HepG2 (cell line): ENCODE data around the gene CNTFR. TPM values are rescaled to one million over a fixed set of nuclear protein-coding genes. Genes with fewer than 3 reads are reported as not detected.

Experiments
- E2F5 ChIP-seq: sonication (generic); formaldehyde crosslinking; conservative IDR thresholded peaks from 2 replicates; pipeline ENCODE4 v1.4.0; 2020; ENCODE audit warnings: missing genetic modification reagents
- GTF3A ChIP-seq: sonication (generic); formaldehyde crosslinking; conservative IDR thresholded peaks from 2 replicates; pipeline ENCODE4 v1.4.0; 2020; ENCODE audit warnings: mild to moderate bottlenecking, missing genetic modification reagents
- HCFC1 ChIP-seq: fragments of 150-350 bp; IDR thresholded peaks from 2 replicates; pipeline ENCODE4 v1.6.1; 2014; ENCODE audit warnings: low read depth, low read length
- HIVEP1 ChIP-seq: sonication (generic); formaldehyde crosslinking; IDR thresholded peaks from 2 replicates; pipeline ENCODE4 v1.4.0; 2020; ENCODE audit warnings: mild to moderate bottlenecking, missing genetic modification reagents
- HOXA3 ChIP-seq: sonication (generic); formaldehyde crosslinking; IDR thresholded peaks from 2 replicates; pipeline ENCODE4 v1.5.0; 2020; ENCODE audit warnings: missing genetic modification reagents
- MXD3 ChIP-seq: IDR thresholded peaks from 2 replicates; pipeline ENCODE4 v1.6.1; 2016; ENCODE audit warnings: mild to moderate bottlenecking, missing biosample characterization, missing genetic modification reagents
- NFE2L2 ChIP-seq: fragments of 150-350 bp; IDR thresholded peaks from 2 replicates; pipeline ENCODE4 v1.6.1; 2014; ENCODE audit warnings: low read length
- PLRG1 ChIP-seq: fragments of 450-650 bp; conservative IDR thresholded peaks from 2 replicates; pipeline ENCODE4 v1.6.1; 2016
- SIN3B ChIP-seq: fragments of 150-350 bp; IDR thresholded peaks from 2 replicates; pipeline ENCODE4 v1.6.1; 2014; ENCODE audit warnings: low read length
- TOPORS ChIP-seq: sonication (generic); formaldehyde crosslinking; IDR thresholded peaks from 2 replicates; pipeline ENCODE4 v1.8.0; 2023; ENCODE audit warnings: mild to moderate bottlenecking, missing genetic modification reagents
- ZBTB38 ChIP-seq: sonication (generic); formaldehyde crosslinking; IDR thresholded peaks from 2 replicates; pipeline ENCODE4 v1.5.1; 2020; ENCODE audit warnings: mild to moderate bottlenecking, missing genetic modification reagents
- ZNF350 ChIP-seq: sonication (generic); formaldehyde crosslinking; IDR thresholded peaks from 2 replicates; pipeline ENCODE4 v1.4.0; 2020; ENCODE audit warnings: mild to moderate bottlenecking, low read depth, missing genetic modification reagents, borderline replicate concordance
- ZNF550 ChIP-seq: sonication (generic); formaldehyde crosslinking; IDR thresholded peaks from 2 replicates; pipeline ENCODE4 v1.4.0; 2020; ENCODE audit warnings: mild to moderate bottlenecking, missing genetic modification reagents, borderline replicate concordance
- ZUFSP ChIP-seq: sonication (generic); formaldehyde crosslinking; IDR thresholded peaks from 2 replicates; pipeline ENCODE4 v1.9.0; 2021; ENCODE audit warnings: missing genetic modification reagents, mild to moderate bottlenecking, borderline replicate concordance
- polyA plus RNA-seq, 8 experiments: library from polyadenylated mRNA; depleted of rRNA in 3 of 8; stranded (reverse) in 7 of 8; unstranded in 1 of 8; fragments of >200 nt; fragmentation: Illumina TruSeq in 4 of 8; extraction: Trizol in 4 of 8; gene quantifications; 2 replicates each; pipeline versions ENCODE4 v1.2.1 to v1.2.3, GENCODE V29; 2011 to 2016; ENCODE audit warnings: low read depth in 4 of 8, missing spikeins in 1 of 8, mixed read lengths in 1 of 8; ENCODE audit not compliant: insufficient read depth in 1 of 8
- total RNA-seq, 5 experiments: library from RNA; depleted of rRNA; stranded (reverse); fragments of >200 nt; fragmentation: Illumina TruSeq; extraction: Trizol; gene quantifications; 2 replicates each; pipeline ENCODE4 v1.2.3, GENCODE V29; 2016; ENCODE audit warnings: low read depth in 1 of 5
- TF ChIP-seq, protein P1 (sequence below): sonication (generic); formaldehyde crosslinking; IDR thresholded peaks from 2 replicates; pipeline ENCODE4 v1.4.0; 2020; ENCODE audit warnings: missing genetic modification reagents
- TF ChIP-seq, protein P2 (sequence below): sonication (generic); formaldehyde crosslinking; IDR thresholded peaks from 2 replicates; pipeline ENCODE4 v1.8.0; 2022; ENCODE audit warnings: low read depth, missing genetic modification reagents
- TF ChIP-seq, protein P3 (sequence below): sonication (generic); formaldehyde crosslinking; IDR thresholded peaks from 2 replicates; pipeline ENCODE4 v1.8.1; 2023; ENCODE audit warnings: missing genetic modification reagents, mild to moderate bottlenecking, borderline replicate concordance
- TF ChIP-seq, protein P4 (sequence below): IDR thresholded peaks from 2 replicates; pipeline ENCODE4 v1.6.1; 2016; ENCODE audit warnings: missing genetic modification reagents, missing compliant biosample characterization

CNTFR gene
- total and polyA plus RNA-seq, 2 of the 13 experiments (the other 11 are each of a cell fraction or from before 2014, with no cell fraction given) = not detected

- peak; percentile 93; the same call in 1 of the 2 replicates for TF ChIP-seq TOPORS
- TF ChIP-seq HCFC1 = no peak
- TF ChIP-seq, protein P1, sequence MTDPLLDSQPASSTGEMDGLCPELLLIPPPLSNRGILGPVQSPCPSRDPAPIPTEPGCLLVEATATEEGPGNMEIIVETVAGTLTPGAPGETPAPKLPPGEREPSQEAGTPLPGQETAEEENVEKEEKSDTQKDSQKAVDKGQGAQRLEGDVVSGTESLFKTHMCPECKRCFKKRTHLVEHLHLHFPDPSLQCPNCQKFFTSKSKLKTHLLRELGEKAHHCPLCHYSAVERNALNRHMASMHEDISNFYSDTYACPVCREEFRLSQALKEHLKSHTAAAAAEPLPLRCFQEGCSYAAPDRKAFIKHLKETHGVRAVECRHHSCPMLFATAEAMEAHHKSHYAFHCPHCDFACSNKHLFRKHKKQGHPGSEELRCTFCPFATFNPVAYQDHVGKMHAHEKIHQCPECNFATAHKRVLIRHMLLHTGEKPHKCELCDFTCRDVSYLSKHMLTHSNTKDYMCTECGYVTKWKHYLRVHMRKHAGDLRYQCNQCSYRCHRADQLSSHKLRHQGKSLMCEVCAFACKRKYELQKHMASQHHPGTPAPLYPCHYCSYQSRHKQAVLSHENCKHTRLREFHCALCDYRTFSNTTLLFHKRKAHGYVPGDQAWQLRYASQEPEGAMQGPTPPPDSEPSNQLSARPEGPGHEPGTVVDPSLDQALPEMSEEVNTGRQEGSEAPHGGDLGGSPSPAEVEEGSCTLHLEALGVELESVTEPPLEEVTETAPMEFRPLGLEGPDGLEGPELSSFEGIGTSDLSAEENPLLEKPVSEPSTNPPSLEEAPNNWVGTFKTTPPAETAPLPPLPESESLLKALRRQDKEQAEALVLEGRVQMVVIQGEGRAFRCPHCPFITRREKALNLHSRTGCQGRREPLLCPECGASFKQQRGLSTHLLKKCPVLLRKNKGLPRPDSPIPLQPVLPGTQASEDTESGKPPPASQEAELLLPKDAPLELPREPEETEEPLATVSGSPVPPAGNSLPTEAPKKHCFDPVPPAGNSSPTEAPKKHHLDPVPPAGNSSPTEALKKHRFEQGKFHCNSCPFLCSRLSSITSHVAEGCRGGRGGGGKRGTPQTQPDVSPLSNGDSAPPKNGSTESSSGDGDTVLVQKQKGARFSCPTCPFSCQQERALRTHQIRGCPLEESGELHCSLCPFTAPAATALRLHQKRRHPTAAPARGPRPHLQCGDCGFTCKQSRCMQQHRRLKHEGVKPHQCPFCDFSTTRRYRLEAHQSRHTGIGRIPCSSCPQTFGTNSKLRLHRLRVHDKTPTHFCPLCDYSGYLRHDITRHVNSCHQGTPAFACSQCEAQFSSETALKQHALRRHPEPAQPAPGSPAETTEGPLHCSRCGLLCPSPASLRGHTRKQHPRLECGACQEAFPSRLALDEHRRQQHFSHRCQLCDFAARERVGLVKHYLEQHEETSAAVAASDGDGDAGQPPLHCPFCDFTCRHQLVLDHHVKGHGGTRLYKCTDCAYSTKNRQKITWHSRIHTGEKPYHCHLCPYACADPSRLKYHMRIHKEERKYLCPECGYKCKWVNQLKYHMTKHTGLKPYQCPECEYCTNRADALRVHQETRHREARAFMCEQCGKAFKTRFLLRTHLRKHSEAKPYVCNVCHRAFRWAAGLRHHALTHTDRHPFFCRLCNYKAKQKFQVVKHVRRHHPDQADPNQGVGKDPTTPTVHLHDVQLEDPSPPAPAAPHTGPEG = peak; percentile 85
- TF ChIP-seq, protein P2, sequence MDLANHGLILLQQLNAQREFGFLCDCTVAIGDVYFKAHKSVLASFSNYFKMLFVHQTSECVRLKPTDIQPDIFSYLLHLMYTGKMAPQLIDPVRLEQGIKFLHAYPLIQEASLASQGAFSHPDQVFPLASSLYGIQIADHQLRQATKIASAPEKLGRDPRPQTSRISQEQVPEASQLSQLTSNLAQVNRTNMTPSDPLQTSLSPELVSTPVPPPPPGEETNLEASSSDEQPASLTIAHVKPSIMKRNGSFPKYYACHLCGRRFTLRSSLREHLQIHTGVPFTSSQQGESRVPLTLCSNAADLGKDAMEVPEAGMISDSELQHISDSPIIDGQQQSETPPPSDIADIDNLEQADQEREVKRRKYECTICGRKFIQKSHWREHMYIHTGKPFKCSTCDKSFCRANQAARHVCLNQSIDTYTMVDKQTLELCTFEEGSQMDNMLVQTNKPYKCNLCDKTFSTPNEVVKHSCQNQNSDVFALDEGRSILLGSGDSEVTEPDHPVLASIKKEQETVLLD (CRISPR knock-in tag) = 0 out of 2 replicates have a peak, but pooled peaks have one; percentile 51
- no peak for TF ChIP-seq ZUFSP (CRISPR knock-in tag)
- TF ChIP-seq, protein P3, sequence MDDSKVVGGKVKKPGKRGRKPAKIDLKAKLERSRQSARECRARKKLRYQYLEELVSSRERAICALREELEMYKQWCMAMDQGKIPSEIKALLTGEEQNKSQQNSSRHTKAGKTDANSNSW = no peak; the same call in 1 of the 2 replicates
- peak; percentile 54; the same call in 1 of the 2 replicates for TF ChIP-seq HOXA3 (CRISPR knock-in tag)
- TF ChIP-seq, protein P4, sequence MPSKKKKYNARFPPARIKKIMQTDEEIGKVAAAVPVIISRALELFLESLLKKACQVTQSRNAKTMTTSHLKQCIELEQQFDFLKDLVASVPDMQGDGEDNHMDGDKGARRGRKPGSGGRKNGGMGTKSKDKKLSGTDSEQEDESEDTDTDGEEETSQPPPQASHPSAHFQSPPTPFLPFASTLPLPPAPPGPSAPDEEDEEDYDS (CRISPR knock-in tag) = peak; percentile 77
- 0 out of 2 replicates have a peak, but pooled peaks have one; percentile 9 for TF ChIP-seq E2F5
- TF ChIP-seq ZNF350 (CRISPR knock-in tag) = peak; percentile 61
- no peak for TF ChIP-seq GTF3A (CRISPR knock-in tag)
- no peak; the same call in 1 of the 2 replicates for TF ChIP-seq ZNF550 (CRISPR knock-in tag)
- TF ChIP-seq PLRG1 = no peak
- TF ChIP-seq MXD3 (CRISPR knock-in tag) = peak; percentile 94
- peak; percentile 55 for TF ChIP-seq HIVEP1 (CRISPR knock-in tag)
- TF ChIP-seq ZBTB38 (CRISPR knock-in tag) = peak; percentile 62; the same call in 1 of the 2 replicates
- no peak for TF ChIP-seq SIN3B
- TF ChIP-seq NFE2L2 = no peak
Measured at GRCh38 chr9:34637356-34638137, 48.0 kb upstream of the CNTFR start, which contains the start of gene SIGMAR1 (continued).
